ENCODE results near the gene OR1J4.

GRCh38 chr9:122475717-122476116 lies 43.2 kb upstream of the OR1J4 start:
- no peak for TF ChIP-seq CTCF (conservative IDR thresholded peaks at IDR 0.05 in 1 of 2, IDR thresholded peaks at IDR 0.05 in 1 of 2; ENCODE audit: extremely low read depth in 1 of 2, insufficient read depth in 1 of 2, low read depth in 1 of 2, low read length in 2 of 2)
- no peak for TF ChIP-seq EZH2 (IDR thresholded peaks at IDR 0.05; ENCODE audit: borderline replicate concordance, low read length)
